Astrocyte of the cerebellum (primary cell): ENCODE data around the gene DAAM1.

Experiments
- DNase-seq: peaks from one replicate; pipeline ENCODE4 v3.0.0-alpha.2; 2011; ENCODE audit warnings: low read depth
- H3K4me3 ChIP-seq: 2 replicates; pipeline ENCODE4 v1.5.1; 2011; ENCODE audit warnings: mild to moderate bottlenecking, low read depth, low read length, moderate library complexity
- in situ Hi-C: cut with HindIII; loops from 2 replicates; pipeline ENCODE4 v1.10.0; 2017; ENCODE audit warnings: low sequenced_read_pairs
- TF ChIP-seq, protein P1 (sequence below): IDR thresholded peaks from 2 replicates; pipeline ENCODE4 v1.5.1; 2012; ENCODE audit warnings: low read length, low read depth, moderate library complexity, mild to moderate bottlenecking; ENCODE audit errors: missing control alignments

The DAAM1 gene

GRCh38 chr14:59391388-59391787 is 202.9 kb downstream of the DAAM1 start:
- DNase-seq, result no peak
- H3K4me3 ChIP-seq, result no peak overlapping the region
- TF ChIP-seq, protein P1, sequence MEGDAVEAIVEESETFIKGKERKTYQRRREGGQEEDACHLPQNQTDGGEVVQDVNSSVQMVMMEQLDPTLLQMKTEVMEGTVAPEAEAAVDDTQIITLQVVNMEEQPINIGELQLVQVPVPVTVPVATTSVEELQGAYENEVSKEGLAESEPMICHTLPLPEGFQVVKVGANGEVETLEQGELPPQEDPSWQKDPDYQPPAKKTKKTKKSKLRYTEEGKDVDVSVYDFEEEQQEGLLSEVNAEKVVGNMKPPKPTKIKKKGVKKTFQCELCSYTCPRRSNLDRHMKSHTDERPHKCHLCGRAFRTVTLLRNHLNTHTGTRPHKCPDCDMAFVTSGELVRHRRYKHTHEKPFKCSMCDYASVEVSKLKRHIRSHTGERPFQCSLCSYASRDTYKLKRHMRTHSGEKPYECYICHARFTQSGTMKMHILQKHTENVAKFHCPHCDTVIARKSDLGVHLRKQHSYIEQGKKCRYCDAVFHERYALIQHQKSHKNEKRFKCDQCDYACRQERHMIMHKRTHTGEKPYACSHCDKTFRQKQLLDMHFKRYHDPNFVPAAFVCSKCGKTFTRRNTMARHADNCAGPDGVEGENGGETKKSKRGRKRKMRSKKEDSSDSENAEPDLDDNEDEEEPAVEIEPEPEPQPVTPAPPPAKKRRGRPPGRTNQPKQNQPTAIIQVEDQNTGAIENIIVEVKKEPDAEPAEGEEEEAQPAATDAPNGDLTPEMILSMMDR, result no peak
- in situ Hi-C loops, result no loop called here

- DNase-seq, result no peak
- H3K4me3 ChIP-seq, result no peak overlapping the region
- in situ Hi-C loops, result no loop called here
- TF ChIP-seq, protein P1, result no peak
Measured at GRCh38 chr14:59394268-59394667, 205.8 kb downstream of the DAAM1 start.

DNA sequence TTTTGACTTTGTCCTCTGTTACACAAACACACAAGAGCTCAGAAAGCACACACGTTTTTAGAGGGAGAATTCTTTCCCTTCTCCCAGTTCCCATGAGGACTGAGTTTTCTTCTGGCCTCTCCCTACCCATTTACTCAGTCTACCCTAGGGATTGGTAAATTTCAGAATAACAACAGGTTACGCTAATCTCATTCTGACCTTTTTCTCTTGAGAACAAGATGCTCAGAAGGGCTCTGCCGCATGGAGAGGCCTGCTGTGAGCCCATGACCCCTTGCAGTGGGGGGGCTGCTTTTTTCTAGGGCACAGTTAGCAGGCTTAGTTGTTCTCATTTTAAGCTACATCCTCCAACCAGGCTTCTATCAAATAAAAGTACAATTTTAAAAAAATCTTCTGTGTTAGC is 207.2 kb downstream of the DAAM1 start:
- in situ Hi-C loops, result no loop called here
- no peak for DNase-seq
- TF ChIP-seq, protein P1, result no peak
- no peak overlapping the region for H3K4me3 ChIP-seq

GRCh38 chr14:59398841-59399240 is 210.4 kb downstream of the DAAM1 start:
- H3K4me3 ChIP-seq, result no peak overlapping the region
- TF ChIP-seq, protein P1, result no peak
- DNase-seq, result no peak
- in situ Hi-C loops, result no loop called here

GRCh38 chr14:59406454-59407245 is 218.2 kb downstream of the DAAM1 start:
- no peak overlapping the region for H3K4me3 ChIP-seq

GRCh38 chr14:59407246-59408010 is 219.0 kb downstream of the DAAM1 start:
- peak; percentile 65 for DNase-seq
- no peak overlapping the region for H3K4me3 ChIP-seq
- TF ChIP-seq, protein P1, result no peak
- in situ Hi-C loops, result no loop called here

More at GRCh38 chr14:59406454-59407245, 218.2 kb downstream of the DAAM1 start:
- peak; percentile 20 for DNase-seq
- in situ Hi-C loops, result no loop called here
- TF ChIP-seq, protein P1, result no peak
